ENCODE data around the gene OR2T8. TPM values are rescaled to one million over a fixed set of nuclear protein-coding genes. Genes with fewer than 3 reads are reported as not detected.

Gene OR2T8, protein sequence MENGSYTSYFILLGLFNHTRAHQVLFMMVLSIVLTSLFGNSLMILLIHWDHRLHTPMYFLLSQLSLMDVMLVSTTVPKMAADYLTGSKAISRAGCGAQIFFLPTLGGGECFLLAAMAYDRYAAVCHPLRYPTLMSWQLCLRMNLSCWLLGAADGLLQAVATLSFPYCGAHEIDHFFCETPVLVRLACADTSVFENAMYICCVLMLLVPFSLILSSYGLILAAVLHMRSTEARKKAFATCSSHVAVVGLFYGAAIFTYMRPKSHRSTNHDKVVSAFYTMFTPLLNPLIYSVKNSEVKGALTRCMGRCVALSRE
- 0.29 TPM in 1 of 2 replicates, not detected in the other for total RNA-seq (2014; rRNA removed; shearing (Covaris generic))

DNA sequence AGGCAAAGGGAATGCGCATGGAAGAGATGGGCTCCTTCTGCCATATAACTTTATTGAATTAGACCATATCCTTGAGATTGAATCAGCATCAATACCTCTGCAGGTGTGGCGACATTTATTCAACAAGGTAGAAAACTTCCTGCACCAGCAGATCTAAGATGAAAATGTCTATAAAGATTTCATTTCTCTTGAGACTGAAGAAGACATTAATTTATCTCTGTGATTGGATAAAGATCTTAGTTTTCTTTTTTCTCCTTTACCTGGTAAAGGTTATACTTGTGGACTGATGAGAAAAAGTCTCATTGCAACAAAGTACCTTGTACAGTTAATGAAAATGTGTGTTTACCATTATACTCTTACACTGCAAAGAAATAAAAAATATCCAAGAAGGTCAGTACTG, at the start of gene OR2T8:
OR2T8 (plus strand) TSS at position 301 of the 400 bp plus-strand sequence. CDS start 766 bp downstream, outside the sequence.
- DNase-seq (ENCODE audit: low read depth) = no peak

DNA sequence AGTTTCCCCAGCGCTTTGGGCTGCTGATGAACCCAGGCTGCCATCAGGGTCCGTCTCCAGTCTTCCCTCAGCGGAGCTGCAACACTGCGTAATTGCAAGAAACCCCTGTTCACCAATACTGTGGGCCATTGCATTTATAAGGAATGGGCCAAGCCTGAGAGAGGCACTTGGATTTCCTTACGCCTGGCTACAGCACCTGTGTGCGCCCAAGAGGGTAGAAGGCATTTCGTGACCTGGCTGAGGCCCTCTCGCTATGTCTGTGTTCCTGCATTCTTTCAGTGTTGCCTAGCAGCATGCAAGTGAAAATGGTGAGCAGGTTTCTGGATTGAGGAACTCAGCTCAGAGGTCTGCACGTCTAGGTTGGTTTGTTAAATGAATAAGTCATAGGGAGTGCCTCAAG, 36.7 kb upstream of the OR2T8 start:
- DNase-seq (ENCODE audit: low read depth) = no peak

DNA sequence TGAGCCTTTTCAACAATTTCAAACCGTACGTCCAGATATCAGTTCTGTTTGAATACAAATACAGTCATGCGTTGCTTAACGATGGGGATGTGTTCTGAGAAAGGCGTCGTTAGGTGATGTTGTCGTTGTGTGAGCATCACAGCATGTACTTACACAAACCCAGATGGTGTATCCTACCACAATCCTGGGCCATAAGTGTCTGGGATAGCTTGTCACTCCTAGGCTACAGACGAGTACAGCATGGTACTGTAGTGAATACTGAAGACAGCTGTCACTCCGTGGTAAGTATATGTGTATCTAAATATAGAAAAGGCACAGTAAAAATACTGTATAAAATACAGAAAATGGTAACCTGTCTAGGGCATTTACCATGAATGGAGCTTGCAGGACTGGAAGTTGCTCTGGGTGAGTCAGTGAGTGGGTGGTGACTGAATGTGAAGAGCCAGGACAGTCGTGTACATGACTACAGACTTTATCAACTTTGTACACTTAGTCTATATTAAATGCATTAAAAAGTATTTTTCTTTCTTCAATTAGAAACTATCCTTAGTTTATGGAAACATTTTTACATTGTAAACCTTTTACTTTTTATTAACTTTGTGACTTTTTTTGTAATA, 35.1 kb upstream of the OR2T8 start:
- DNase-seq (ENCODE audit: low read depth) = no peak

DNA sequence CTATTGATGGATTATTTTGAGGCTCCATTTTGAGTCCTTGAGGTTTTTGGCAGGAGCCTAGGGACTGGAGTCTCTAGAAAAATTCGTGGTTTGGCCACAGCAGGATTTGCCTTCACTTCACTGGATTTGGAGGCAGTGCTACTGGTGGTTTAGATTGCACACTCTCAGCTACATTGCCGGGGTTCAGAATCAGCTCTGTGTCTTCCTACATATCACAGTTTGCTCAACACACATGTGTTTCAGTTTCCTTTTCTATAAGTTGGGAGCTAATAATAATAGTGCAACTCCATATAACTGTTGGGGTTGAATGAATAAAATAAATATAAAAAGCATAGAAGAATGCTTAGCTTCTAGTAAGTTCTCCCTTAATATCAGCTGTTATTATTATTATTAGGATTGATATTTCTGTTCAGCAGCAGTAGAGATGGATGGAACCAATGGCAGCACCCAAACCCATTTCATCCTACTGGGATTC, 24.9 kb upstream of the OR2T8 start, which contains the start of gene OR2W3:
OR2W3 (plus strand) TSS at position 425 of the 475 bp plus-strand sequence; CDS start at position 425, 0 bp downstream.
- no peak for DNase-seq (ENCODE audit: low read depth)

DNA sequence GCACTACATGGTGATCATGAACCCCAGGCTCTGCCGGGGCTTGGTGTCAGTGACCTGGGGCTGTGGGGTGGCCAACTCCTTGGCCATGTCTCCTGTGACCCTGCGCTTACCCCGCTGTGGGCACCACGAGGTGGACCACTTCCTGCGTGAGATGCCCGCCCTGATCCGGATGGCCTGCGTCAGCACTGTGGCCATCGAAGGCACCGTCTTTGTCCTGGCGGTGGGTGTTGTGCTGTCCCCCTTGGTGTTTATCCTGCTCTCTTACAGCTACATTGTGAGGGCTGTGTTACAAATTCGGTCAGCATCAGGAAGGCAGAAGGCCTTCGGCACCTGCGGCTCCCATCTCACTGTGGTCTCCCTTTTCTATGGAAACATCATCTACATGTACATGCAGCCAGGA, 24.1 kb upstream of the OR2T8 start:
- no peak for DNase-seq (ENCODE audit: low read depth)

DNA sequence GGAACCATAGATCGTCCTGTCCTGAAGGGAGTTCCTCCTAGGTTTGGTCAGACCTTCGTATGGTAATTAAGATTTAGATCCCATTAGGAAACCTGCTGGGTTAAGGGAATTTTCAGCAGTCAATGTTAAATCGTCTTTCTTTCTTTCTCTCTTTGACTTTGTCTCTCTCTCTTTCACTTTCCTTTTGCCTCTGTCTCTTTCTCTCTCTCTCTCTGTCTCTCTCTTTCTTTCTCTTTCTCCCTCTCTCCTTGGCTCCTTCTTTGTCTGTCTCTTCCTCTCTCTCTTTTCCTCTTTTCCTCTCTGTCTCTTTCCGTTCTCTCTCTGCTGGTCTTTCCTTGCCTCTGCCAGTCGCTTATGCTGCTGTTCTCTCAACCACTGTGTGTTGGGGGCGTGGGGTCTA, 15.9 kb upstream of the OR2T8 start:
- no peak for DNase-seq (ENCODE audit: low read depth)

DNA sequence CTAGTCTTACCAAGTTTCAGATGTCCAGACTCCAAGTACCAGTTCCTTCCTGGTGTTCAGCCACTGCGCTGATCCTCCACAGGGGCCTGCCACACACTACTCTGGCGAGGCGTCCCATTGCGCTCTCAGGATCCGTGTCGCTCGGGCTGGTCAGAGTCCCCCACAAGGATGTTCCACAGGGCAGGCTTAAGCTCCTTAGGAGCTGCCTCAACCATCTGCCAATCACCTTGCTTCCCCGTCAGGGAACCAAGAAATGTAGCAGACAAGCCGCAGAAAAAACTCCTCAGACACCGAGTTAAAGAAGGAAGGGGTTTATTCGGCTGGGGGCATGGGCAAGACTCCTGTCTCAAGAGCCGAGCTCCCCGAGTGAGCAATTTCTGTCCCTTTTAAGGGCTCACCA, 14.9 kb upstream of the OR2T8 start:
- no peak for DNase-seq (ENCODE audit: low read depth)

DNA sequence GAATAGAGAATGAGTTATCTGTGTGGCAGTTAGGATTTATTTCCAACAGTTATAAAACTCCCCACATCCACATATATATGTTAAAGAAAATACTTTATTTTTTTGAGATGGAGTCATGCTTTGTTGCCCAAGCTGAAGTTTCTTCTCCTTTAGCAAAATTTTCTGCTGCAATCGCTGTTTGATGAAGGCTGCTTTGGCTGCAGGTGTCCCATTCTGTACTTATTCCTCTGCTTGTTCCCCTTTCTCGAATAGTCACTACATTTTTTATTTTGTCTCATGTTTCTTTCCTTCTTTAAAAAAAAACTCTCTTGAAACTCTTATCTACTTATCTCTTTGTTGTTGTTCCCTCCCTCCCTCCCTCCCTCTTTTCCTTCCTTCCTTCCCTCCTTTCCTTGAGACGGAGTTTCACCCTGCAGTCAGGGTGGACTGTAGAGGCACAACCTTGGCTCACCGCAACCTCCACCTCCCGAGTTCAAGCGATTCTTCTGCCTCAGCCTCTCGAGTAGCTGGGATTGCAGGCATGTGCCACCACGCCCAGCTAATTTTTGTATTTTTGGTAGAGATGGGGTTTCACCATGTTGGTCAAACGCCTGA, 14.0 kb upstream of the OR2T8 start:
- DNase-seq (ENCODE audit: low read depth) = no peak

DNA sequence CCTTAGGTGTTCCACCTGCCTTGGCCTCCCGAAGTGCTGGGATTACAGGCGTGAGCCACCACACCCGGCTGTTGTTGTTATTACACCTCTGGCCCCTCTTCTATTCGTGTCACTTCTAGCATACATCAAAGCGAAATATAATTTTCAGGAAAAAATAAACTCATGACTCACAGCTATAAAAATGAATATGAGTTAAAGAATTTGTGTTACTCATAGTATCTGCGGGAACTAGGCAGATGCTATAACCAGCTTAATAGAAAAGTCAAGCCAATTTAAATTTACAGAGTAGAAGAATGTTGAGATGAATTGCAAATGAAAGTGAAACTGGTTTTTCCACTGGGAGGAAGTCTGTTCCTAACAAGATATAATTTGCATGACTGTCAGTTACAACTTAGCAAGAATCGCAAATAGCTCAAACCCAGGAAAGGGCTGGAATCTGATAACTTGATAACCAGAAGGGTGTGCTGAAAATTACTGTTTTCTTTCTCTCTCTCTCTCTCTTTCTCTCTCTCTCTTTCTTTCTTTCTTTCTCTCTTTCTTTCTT, 13.5 kb upstream of the OR2T8 start:
- peak; percentile 82 for DNase-seq (ENCODE audit: low read depth)

DNA sequence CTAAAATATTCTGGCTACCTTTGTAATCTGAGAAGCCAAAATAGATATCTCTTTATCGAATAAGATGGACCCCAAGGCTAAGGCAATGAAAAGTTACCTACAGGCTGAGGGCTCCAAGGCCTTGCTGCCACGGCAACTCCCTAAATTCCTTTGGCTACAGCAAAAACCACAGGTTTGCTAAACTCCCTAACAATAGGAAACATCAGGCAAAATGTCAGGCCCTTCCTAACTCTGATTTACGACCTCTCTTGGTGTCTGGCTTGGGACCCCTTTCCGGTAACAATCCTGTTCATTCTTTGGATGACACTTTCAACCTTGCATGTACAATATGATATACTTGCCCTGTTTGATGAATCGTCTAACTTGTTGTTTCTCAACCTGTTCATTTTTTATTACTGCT, 11.3 kb upstream of the OR2T8 start:
- DNase-seq (ENCODE audit: low read depth) = peak; percentile 20

DNA sequence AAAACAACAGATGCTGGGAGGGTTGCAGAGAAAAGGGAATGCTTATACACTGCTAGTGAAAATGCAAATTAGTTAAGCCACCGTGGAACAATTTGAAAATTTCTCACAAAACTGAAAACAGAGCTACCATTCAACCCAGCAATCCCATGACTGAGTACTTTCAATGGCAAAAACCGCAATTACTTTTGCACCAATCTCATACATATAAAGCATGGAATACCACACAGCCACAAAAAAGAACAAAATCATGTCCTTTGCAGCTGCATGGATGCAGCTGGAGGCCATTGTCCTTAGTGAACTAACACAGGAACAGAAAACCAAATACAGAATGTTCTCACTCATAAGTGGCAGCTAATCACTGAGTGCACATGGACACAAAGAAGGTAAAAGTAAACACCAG, 6.3 kb upstream of the OR2T8 start:
- no peak for DNase-seq (ENCODE audit: low read depth)

DNA sequence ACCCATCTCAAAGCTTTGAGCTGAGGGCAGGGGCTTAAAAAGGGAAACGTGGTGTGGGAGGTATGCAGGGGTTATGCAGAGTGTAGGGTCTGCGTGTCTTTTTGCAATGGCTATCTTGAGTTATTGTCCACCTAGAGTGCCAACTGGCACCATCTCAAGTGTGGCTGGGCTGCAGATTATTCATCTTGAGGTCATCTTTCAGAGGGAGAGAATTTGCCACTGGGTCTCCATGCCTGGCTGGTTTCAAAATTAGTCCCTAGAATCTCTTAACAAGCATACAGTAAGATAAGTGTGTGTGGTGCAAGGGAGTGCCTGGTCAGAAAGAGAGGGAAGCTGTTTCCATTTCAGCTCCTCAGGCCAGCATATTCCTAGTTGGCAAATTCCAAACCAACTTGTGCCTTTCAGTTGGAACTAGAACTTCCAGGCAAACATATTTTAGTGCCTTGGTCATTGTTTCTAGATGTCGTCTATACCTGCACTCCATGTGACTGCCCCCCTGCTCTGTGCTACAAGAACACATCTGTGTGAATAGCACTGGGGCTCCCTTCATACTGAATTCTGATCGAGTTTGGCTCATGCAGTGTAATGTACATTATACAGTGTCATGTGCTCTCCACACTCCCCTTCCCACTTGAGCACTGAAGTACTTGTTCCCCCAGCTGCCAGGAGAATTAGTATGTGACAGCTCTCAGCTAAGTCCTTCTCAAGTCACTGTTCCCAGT, 5.0 kb upstream of the OR2T8 start:
- DNase-seq (ENCODE audit: low read depth) = peak; percentile 72

DNA sequence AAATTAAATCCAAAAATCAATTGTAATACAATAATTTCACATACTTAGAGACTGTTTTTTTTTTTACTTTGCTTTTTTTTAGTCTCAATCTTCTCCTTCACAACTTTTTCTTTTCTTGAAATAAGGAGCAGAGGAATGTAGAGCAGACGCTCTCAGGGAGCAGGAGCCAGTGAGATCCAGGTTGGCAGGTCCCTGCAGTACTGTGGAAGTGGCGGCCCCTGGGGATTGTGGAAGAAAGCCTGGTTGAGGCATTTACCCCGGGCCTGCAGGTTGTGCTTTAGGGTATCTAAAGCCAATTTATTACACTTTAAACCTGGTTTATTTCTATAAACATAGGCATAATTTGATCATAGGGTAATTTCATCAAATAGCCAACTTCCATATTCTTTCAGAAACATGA, 3.9 kb downstream of the OR2T8 start:
- no peak for DNase-seq (ENCODE audit: low read depth)

DNA sequence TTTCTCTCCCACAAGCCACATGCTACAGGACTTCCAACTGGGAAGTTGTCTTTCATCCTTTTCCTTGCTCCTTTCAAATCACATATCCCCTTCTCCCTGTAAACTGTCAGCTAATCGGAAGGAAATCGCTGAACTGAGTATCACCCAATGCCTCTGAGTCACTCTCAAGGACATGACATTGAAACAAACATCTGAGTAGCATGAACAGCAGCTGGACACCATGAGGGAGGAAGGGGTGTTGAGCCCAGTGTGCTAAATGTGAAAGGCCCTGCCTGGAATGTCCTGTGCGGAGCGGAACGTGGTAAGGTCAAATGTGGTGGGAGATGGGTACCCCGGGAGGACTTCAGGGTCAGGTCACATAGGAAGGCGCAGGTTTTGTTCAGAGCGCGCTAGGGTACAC, 4.8 kb downstream of the OR2T8 start, which contains the start of gene OR2AJ1:
OR2AJ1 (plus strand) TSS at position 22 of the 400 bp plus-strand sequence. CDS start 8,880 bp downstream, outside the sequence.
- peak; percentile 15 for DNase-seq (ENCODE audit: low read depth)

DNA sequence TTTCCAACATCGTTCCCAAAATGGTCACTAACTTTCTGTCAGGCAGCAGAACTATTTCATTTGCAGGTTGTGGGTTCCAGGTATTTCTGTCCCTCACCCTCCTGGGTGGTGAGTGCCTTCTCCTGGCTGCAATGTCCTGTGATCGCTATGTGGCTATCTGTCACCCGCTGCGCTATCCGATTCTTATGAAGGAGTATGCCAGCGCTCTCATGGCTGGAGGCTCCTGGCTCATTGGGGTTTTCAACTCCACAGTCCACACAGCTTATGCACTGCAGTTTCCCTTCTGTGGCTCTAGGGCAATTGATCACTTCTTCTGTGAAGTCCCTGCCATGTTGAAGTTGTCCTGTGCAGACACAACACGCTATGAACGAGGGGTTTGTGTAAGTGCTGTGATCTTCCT, 13.9 kb downstream of the OR2T8 start:
- DNase-seq (ENCODE audit: low read depth) = no peak

DNA sequence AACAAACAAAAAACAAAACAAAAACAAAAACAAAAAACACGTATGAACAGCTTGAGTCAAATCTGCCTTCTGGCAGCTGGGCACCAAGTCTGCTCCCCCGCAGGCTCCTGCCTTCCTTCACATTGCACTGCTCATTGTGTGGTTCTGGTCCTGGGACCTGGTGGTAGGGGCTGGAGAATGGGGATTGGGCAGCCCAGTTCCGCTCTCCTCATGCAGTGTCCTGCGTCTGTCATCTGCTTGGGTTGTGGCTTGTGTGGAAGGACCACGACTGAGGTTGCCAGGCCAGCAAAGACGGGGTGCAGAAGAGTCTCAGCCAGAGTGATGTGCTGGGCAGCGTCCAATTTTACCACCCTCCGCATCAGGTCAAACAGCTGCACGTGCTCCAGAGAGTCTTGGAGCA, 15.7 kb downstream of the OR2T8 start:
- no peak for DNase-seq (ENCODE audit: low read depth)

DNA sequence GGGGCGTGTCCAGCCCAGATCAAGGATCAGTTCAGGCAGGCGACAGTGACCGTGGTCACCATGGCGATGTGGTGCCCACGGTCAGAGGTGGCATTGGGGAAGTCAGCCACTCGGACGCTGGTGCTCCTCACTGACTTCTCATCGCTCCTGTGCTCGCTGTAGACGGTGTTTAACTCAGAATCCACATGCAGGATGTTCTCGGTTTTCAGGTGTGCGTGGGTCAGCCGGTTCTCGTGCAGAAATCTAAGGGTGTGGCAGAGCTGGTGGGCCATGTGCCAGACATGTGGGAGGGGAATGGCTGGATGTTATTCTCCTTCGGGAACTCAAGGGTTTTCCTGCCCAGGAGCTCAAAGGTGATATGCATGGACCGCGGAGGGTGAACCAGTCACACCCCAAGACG, 16.4 kb downstream of the OR2T8 start:
- no peak for DNase-seq (ENCODE audit: low read depth)

DNA sequence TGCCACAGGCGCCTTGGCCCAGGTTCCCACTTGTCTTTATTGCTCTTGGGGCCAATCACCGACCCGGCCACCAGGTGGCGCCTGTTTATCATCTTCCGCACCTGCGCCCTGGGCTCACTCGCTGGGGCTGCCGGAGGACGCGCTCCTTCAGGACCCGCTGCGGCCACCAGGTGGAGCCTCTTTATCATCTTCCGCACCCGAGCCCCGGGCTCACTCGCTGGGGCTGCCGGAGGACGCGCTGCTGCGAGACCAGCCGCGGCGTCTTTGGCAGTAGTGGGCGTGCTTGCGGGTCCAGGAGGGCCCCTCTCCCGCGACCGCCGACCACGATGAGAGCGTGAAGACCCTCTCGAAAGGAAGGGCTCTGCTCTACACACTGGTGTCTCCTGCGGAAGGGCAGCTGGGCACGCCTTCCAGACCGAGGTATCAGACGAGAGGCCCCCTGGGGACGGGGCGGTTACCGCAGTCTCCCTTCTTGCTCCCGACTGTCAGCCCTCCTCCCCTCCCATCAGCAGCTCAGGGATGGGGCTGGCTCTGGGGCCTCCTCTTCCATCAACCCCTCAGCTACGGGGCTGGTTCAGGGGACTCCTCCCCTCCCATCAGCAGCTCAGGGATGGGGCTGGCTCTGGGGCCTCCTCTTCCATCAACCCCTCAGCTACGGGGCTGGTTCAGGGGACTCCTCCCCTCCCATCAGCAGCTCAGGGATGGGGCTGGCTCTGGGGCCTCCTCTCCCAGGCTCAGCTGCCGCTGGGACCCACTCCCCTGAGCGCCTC, 17.1 kb downstream of the OR2T8 start:
- peak; percentile 58 for DNase-seq (ENCODE audit: low read depth)

DNA sequence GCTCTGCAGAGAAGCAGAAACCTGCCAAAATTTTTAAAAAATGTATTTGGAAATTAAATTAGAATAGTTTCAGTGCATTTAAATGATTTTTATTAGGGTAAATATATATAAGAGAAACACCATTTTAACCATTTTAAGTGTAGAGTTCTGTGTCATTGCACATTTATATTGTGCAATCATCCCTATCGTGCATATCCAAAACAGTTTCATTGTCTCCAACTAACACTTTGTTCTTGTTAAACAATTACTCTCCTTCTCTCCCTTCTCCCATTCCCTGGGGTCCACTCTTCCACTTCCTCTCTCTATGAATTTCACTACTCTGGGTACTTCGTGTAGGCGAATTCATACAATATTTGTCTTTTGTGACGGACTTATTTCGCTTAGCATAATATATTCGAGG, 22.6 kb downstream of the OR2T8 start:
- no peak for DNase-seq (ENCODE audit: low read depth)

DNA sequence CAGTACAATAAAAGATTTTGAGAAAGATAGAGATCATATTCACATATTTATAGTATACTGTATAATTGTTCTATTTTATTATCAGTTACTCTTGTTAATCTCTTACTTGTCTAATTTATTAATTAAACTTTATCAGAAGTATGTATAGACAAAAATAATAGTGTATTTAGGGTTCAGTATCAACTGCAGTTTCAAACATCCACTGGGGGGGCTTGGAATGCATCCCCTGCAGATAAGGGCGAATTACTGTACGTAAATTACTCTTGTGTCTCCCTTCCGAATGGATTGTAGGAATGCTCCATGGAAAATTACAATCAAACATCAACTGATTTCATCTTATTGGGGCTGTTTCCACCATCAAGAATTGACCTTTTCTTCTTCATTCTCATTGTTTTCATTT, 28.5 kb downstream of the OR2T8 start, which contains the start of gene OR2L8:
OR2L8 (plus strand) TSS at position 301 of the 400 bp plus-strand sequence; CDS start at position 301, 0 bp downstream.
- no peak for DNase-seq (ENCODE audit: low read depth)

DNA sequence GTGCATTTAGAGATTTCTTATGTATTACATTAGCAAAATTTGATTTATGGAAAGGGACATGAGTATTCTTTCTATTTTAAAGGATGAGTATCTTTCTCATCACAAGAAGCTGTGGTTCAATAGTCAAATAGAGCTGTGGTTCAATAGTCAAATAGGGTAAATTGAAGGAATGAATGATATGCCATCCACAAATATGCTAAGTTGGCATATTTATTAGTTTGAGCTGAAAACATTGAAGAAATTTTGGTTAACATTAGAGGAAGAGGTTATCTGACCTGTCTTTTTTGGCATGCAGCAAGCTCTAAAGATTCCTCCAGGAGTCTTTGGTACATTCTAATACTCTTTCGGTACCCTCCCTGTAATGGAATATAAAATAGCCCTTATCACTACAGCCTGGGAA, 33.4 kb downstream of the OR2T8 start:
- DNase-seq (ENCODE audit: low read depth) = no peak

All from RPMI7951 (cell line).